ENCODE results near the gene KNDC1.

GRCh38 chr10:133221331-133221730 lies 61.3 kb downstream of the KNDC1 start:
- TF ChIP-seq CTCF (IDR thresholded peaks at IDR 0.05) (no peak), POLR2AphosphoS5 (IDR thresholded peaks at IDR 0.05) (no peak)
